ENCODE results near the gene VPS4B. TPM values are rescaled to one million over a fixed set of nuclear protein-coding genes. Genes with fewer than 3 reads are reported as not detected.

VPS4B gene
- polyA plus RNA-seq, 1 experiment = 17.0 TPM

DNA sequence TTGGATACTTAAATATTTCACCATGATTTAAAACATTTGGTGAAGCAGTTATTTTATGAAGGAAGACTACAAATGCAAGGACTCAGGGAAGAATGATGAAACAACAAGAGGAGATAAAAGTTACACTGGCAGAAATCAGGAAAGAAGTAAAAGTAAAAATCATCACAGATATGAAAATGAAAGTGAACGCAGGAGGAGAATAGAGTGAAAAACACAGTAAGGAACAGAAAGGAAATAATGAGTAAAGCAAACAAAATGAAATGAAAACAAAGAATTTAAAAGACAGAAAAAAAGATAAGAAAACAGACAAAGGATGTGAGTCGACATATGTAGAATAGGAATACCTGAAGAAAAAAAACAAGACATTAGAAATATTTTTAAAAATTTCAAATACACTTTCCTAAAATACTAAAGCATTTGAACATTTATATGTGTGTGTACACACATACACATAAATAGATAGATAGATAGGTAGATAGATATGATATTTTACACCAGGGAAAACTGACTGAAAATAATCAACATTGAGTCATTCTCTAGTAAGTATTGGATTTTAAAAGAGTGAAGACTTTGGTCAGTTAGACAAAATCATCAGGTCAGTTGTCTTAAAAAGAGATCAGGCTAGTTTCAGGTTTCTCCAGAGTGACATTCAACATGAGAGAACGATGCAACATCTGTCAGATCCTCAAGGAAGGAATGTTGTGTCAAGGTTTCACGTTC is 43.2 kb downstream of the VPS4B start:
- CTCF ChIA-PET = no interaction called here
- Histone ChIP-seq H3K4me3 (ENCODE audit: low read depth, low read length) (no peak overlapping the region), H3K36me3 (ENCODE audit: control insufficient read depth, insufficient read depth, low read length) (peaks cover 4% of the 10 kb centered on the region; the same call in 1 of the 2 replicates), H3K27me3 (ENCODE audit: control insufficient read depth, insufficient read depth, low read length) (no peaks in the 10 kb centered on the region)
- POLR2A ChIA-PET = no interaction called here
- TF ChIP-seq CTCF (IDR thresholded peaks at IDR 0.05; ENCODE audit: insufficient read depth, low read depth, low read length) = no peak
- DNase-seq (ENCODE audit: low read depth) = no peak

GRCh38 chr18:63377275-63377980 is 44.8 kb downstream of the VPS4B start:
- Histone ChIP-seq H3K36me3 (ENCODE audit: control insufficient read depth, insufficient read depth, low read length) (no peaks in the 10 kb centered on the region), H3K4me3 (ENCODE audit: low read depth, low read length) (no peak overlapping the region), H3K27me3 (ENCODE audit: control insufficient read depth, insufficient read depth, low read length) (no peaks in the 10 kb centered on the region)
- no peak for TF ChIP-seq CTCF (IDR thresholded peaks at IDR 0.05; ENCODE audit: insufficient read depth, low read depth, low read length)
- no peak for DNase-seq (ENCODE audit: low read depth)
- ChIA-PET CTCF (interaction anchor here (0.6 kb wide), 1 partner anchor 51 kb away, joined by 3 read pairs; no protein-coding TSS in a partner anchor), POLR2A (no interaction called here)

DNA sequence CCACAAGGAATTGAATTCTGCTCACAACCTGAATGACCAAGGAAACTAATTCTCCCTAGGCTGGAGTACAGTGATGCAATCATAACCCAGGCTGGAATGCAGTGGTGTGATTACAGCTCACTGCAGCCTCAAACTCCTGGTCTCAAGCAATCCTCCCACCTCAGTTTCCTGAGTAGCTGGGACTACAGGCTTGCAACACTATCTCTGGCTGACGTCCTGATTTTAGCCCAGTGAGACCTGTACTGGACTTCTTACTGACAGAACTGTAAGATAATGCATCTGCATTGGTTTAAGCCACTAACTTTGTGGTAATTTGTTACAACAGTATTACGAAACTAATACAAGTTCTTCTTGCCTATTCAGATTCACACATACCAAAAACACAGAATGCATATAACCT is 45.7 kb downstream of the VPS4B start:
- ChIA-PET CTCF (no interaction called here), POLR2A (no interaction called here)
- DNase-seq (ENCODE audit: low read depth) = no peak
- Histone ChIP-seq H3K27me3 (ENCODE audit: control insufficient read depth, insufficient read depth, low read length) (no peaks in the 10 kb centered on the region), H3K36me3 (ENCODE audit: control insufficient read depth, insufficient read depth, low read length) (no peaks in the 10 kb centered on the region), H3K4me3 (ENCODE audit: low read depth, low read length) (no peak overlapping the region)
- TF ChIP-seq CTCF (IDR thresholded peaks at IDR 0.05; ENCODE audit: insufficient read depth, low read depth, low read length) = no peak

GRCh38 chr18:63374540-63374939 is 47.7 kb downstream of the VPS4B start:
- DNase-seq (ENCODE audit: low read depth) = no peak
- no peak for TF ChIP-seq CTCF (IDR thresholded peaks at IDR 0.05; ENCODE audit: insufficient read depth, low read depth, low read length)

DNA sequence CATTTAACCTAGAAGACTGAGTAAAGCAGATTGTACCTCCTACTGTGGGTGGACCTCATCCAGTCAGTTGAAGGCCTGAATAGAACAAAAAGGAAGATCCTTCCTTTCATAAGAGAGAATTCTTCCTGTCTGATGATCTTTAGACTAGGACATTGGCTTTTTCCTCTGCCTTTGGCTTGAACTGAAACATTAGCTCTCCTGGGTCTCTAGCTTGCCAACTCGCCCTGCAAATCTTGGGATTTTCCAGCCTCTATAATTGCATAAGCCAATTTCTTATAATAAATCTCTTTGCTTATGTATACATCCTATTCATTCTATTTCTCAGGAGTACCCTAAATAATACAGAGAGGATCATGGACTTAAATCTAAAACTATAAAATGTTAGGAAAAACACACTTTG is 49.1 kb downstream of the VPS4B start:
- ChIA-PET CTCF (no interaction called here), POLR2A (no interaction called here)
- DNase-seq (ENCODE audit: low read depth) = no peak
- Histone ChIP-seq H3K4me3 (ENCODE audit: low read depth, low read length) (no peak overlapping the region), H3K27me3 (ENCODE audit: control insufficient read depth, insufficient read depth, low read length) (no peaks in the 10 kb centered on the region), H3K36me3 (ENCODE audit: control insufficient read depth, insufficient read depth, low read length) (no peaks in the 10 kb centered on the region)
- TF ChIP-seq CTCF (IDR thresholded peaks at IDR 0.05; ENCODE audit: insufficient read depth, low read depth, low read length) = no peak

More at GRCh38 chr18:63374540-63374939, 47.7 kb downstream of the VPS4B start:
- ChIA-PET POLR2A (no interaction called here), CTCF (no interaction called here)
- no peaks in the 10 kb centered on the region for H3K36me3 ChIP-seq (ENCODE audit: control insufficient read depth, insufficient read depth, low read length)
- H3K4me3 ChIP-seq (ENCODE audit: low read depth, low read length) = no peak overlapping the region
- H3K27me3 ChIP-seq (ENCODE audit: control insufficient read depth, insufficient read depth, low read length) = no peaks in the 10 kb centered on the region

All from BJ (cell line).